Dermis blood vessel endothelial cell (primary cell): ENCODE results near the gene RAB10. TPM values are rescaled to one million over a fixed set of nuclear protein-coding genes. Genes with fewer than 3 reads are reported as not detected.
A peak's percentile ranks its signal among the peaks of the same experiment; 100 is the strongest.
"Not testable (repeated sequence)": the region's sequence is repeated elsewhere in the genome, so short reads cannot be mapped to it uniquely, and the experiment has no call there.

Experiments used
- DNase-seq: peaks from one replicate; pipeline ENCODE4 v3.0.0; 2010
- total RNA-seq: library from RNA; depleted of rRNA; stranded (reverse); fragments of >200 nt; gene quantifications from 2 replicates; pipeline ENCODE4 v1.2.3, GENCODE V29; 2014

RAB10 gene
- 101 and 176 TPM in 2 replicates for total RNA-seq

- DNase-seq = peak; percentile 99
These were observed at the start of gene RAB10 for GRCh38 chr2:26033818-26034636. TSS of gene RAB10 (plus strand) at chr2:26034084. CDS start at chr2:26034609, 525 bp downstream.

- DNase-seq = no peak
These were observed 45.8 kb upstream of the RAB10 start for GRCh38 chr2:25988134-25988533.

GRCh38 chr2:25989154-25989553 lies 44.7 kb upstream of the RAB10 start:
- no peak for DNase-seq

- no peak for DNase-seq
These were observed 41.9 kb upstream of the RAB10 start for GRCh38 chr2:25991965-25992364.

GRCh38 chr2:25992556-25992955 lies 41.3 kb upstream of the RAB10 start:
- DNase-seq = no peak

- DNase-seq = no peak
These were observed 40.8 kb upstream of the RAB10 start for GRCh38 chr2:25993049-25993448.

GRCh38 chr2:25994509-25994908 lies 39.4 kb upstream of the RAB10 start:
- DNase-seq = no peak

GRCh38 chr2:25996844-25997243 lies 37.0 kb upstream of the RAB10 start:
- no peak for DNase-seq

- DNase-seq = not testable (repeated sequence)
These were observed 35.0 kb upstream of the RAB10 start for GRCh38 chr2:25998816-25999383.

GRCh38 chr2:25999406-25999805 lies 34.5 kb upstream of the RAB10 start:
- DNase-seq = not testable (repeated sequence)

- no peak for DNase-seq
These were observed 33.3 kb upstream of the RAB10 start for GRCh38 chr2:26000561-26001082.

- DNase-seq = peak; percentile 44
These were observed 32.0 kb upstream of the RAB10 start for GRCh38 chr2:26001743-26002351.

GRCh38 chr2:26002632-26003310 lies 31.1 kb upstream of the RAB10 start:
- peak; percentile 40 for DNase-seq

GRCh38 chr2:26008095-26008494 lies 25.8 kb upstream of the RAB10 start:
- DNase-seq = no peak

GRCh38 chr2:26008851-26009566 lies 24.9 kb upstream of the RAB10 start:
- DNase-seq = peak; percentile 57

GRCh38 chr2:26009567-26009963 lies 24.3 kb upstream of the RAB10 start:
- no peak for DNase-seq

GRCh38 chr2:26010943-26011342 lies 22.9 kb upstream of the RAB10 start:
- DNase-seq = no peak

GRCh38 chr2:26011609-26011989 lies 22.3 kb upstream of the RAB10 start:
- DNase-seq = no peak

- DNase-seq = peak; percentile 53
These were observed 21.7 kb upstream of the RAB10 start for GRCh38 chr2:26011990-26012856.

- no peak for DNase-seq
These were observed 20.2 kb upstream of the RAB10 start for GRCh38 chr2:26013668-26014067.

- no peak for DNase-seq
These were observed 17.7 kb upstream of the RAB10 start for GRCh38 chr2:26016012-26016705.
